Upper lobe of left lung (tissue), 6 donors: ENCODE measurements around the gene TPSB2. TPM values are rescaled to one million over a fixed set of nuclear protein-coding genes. Genes with fewer than 3 reads are reported as not detected.
A peak's percentile ranks its signal among the peaks of the same experiment; 100 is the strongest.

ENCODE experiments used
- ATAC-seq, 2 donors: fragments of 200-7000 bp; cut with Tn5 transposase; one replicate each; pipeline ENCODE4 v1.9.1; 2022; ENCODE audit warnings: mild to moderate bottlenecking in 2 of 2, moderate library complexity in 2 of 2; ENCODE audit not compliant: low FRiP score in 2 of 2
- DNase-seq, 2 donors: peaks; one replicate each; pipeline ENCODE4 v3.0.0-alpha.2; 2019 to 2020
- H3K27ac ChIP-seq, 4 donors: fragments of 200-600 bp; sonication (generic); one replicate each; pipeline ENCODE4 v1.5.1; 2016 to 2019
- H3K27me3 ChIP-seq, 4 donors: fragments of 200-600 bp; sonication (generic); one replicate each; pipeline ENCODE4 v1.5.1; 2017 to 2019
- H3K36me3 ChIP-seq, 4 donors: fragments of 200-600 bp; sonication (generic); one replicate each; pipeline ENCODE4 v1.5.1; 2016 to 2019
- H3K4me1 ChIP-seq, 4 donors: fragments of 200-600 bp; sonication (generic); one replicate each; pipeline ENCODE4 v1.5.1; 2018 to 2019
- H3K4me3 ChIP-seq, 4 donors: fragments of 200-600 bp; sonication (generic); one replicate each; pipeline ENCODE4 v1.5.1; 2017 to 2019; ENCODE audit warnings: mild to moderate bottlenecking in 2 of 4, moderate library complexity in 1 of 4
- H3K9me3 ChIP-seq, 4 donors: fragments of 200-600 bp; sonication (generic); one replicate each; pipeline ENCODE4 v1.5.1; 2018 to 2019
- CTCF ChIP-seq, 6 experiments: fragments of 450-650 bp in 4 of 6; fragments of 200-600 bp in 2 of 6; sonication (generic) in 2 of 6; IDR thresholded peaks; one replicate each; pipeline ENCODE4 v1.5.1; 2016 to 2019; ENCODE audit warnings: antibody characterized with exemption in 6 of 6
- EP300 ChIP-seq, 4 donors: sonication (generic); formaldehyde crosslinking; IDR thresholded peaks; one replicate each; pipeline ENCODE4 v1.5.1; 2017; ENCODE audit warnings: antibody characterized with exemption in 4 of 4, control low read depth in 2 of 4
- POLR2A ChIP-seq, 4 donors: fragments of 450-650 bp; IDR thresholded peaks; one replicate each; pipeline ENCODE4 v1.5.1; 2016 to 2017; ENCODE audit warnings: antibody characterized with exemption in 4 of 4, mild to moderate bottlenecking in 2 of 4
- POLR2AphosphoS5 ChIP-seq, 2 donors: sonication (generic); formaldehyde crosslinking; IDR thresholded peaks; one replicate each; pipeline ENCODE4 v1.5.1; 2017; ENCODE audit warnings: antibody characterized with exemption in 2 of 2
- WGBS, 2 donors: methylation state at CpG; one replicate each; pipeline ENCODE4 v1.1.5; 2017 to 2018; 5-methylcytosine and 5-hydroxymethylcytosine counted together
- total RNA-seq, 6 donors: library from RNA; depleted of rRNA in 4 of 6; stranded (reverse); fragments of >200 nt in 4 of 6; gene quantifications; one replicate each; pipeline versions ENCODE4 v1.1.0 to v1.2.1, GENCODE V29; 2016 to 2021
- donor health status: DM: no; HTN: no; CAD: no; lungs with moderate emphysema.
- donor health status: DM: no; HTN: yes; CAD: no; lungs with severe emphysema.

Gene TPSB2
- total RNA-seq, 6 donors from 2014 or later: 10.5 to 329 (median 70.7) TPM

GRCh38 chr16:1218061-1218929, 11.7 kb downstream of the TPSB2 start:
- no peaks in the 10 kb centered on the region for H3K27me3 ChIP-seq
- no peak overlapping the region for H3K4me3 ChIP-seq
- TF ChIP-seq POLR2AphosphoS5 (IDR thresholded peaks at IDR 0.05): no peak
- no peak for TF ChIP-seq CTCF (IDR thresholded peaks at IDR 0.05)
- TF ChIP-seq POLR2A (IDR thresholded peaks at IDR 0.05): no peak
- no peak for TF ChIP-seq EP300 (IDR thresholded peaks at IDR 0.05)
- H3K27ac ChIP-seq: no peak overlapping the region
- WGBS, 2 donors: 84 to 90% methylated on average over 34 to 49 of the region's 49 CpGs
- no peaks in the 10 kb centered on the region for H3K9me3 ChIP-seq
- H3K36me3 ChIP-seq: no peaks in the 10 kb centered on the region
- DNase-seq (peak in 1 of 2 donors; percentile 83), ATAC-seq (no peak)
- H3K4me1 ChIP-seq: no peaks in the 10 kb centered on the region

DNA sequence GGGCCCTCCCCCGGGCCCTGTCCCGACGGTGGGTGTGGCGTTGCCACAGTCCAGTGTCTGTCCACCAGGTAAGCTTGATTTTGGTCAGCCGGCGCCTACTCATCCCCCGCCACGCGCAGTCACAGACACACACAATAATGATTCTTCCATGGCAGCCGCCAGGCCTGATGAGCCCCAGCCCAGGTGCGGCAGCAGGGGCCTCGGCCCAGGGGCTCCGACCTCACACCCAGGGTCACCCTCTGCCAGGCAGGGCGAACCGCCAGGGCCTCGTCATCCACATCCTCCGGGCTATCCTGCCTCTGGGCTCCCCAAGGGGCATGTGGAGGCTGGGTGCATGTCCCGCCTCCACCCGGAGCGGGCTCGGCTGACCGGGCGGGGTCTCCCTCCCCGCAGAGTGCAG, 12.5 kb downstream of the TPSB2 start:
- no peaks in the 10 kb centered on the region for H3K9me3 ChIP-seq
- H3K36me3 ChIP-seq: no peaks in the 10 kb centered on the region
- H3K4me3 ChIP-seq: no peak overlapping the region
- no peaks in the 10 kb centered on the region for H3K4me1 ChIP-seq
- no peak for ATAC-seq
- WGBS, 2 donors: 90 to 92% methylated on average over 15 to 23 of the region's 24 CpGs
- TF ChIP-seq EP300 (IDR thresholded peaks at IDR 0.05): no peak
- TF ChIP-seq POLR2A (IDR thresholded peaks at IDR 0.05): no peak
- no peak for TF ChIP-seq CTCF (IDR thresholded peaks at IDR 0.05)
- no peak for TF ChIP-seq POLR2AphosphoS5 (IDR thresholded peaks at IDR 0.05)
- peak in 1 of 2 donors; percentile 82 for DNase-seq
- H3K27me3 ChIP-seq: no peaks in the 10 kb centered on the region
- H3K27ac ChIP-seq: no peak overlapping the region

DNA sequence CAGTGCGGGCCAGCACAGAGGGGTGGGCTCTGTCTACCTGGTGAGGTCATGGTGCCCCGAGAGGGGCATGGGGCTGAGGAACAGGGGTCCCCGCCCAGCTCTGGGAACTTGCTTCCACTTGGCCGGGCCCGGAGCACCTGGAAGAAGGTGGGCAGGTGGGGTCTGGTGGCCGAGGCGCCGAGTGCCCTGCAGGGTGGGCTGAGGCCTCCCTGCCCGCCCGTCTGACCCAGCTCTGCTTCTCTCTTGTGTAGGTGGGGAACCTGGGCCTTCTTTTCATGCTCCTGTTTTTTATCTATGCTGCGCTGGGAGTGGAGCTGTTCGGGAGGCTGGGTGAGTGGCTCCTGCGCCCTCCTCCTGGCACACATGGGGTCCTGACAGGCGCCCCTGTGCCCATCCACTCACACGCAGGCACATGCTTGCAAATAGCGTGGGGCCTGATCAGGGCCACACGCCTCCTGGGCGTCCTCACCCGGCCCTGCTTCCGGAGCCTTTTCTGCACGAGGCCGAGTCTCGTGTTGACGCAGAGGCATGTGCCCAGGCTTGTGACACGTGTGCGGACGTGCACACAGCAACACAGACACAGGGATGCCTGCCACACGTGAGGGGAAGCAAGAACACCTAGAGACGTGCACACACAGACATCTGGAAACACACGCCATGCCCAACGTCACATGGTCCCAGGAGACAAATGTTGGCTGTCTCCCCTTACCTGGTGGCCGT, 13.1 kb downstream of the TPSB2 start:
- H3K4me3 ChIP-seq: no peak overlapping the region
- no peak overlapping the region for H3K27ac ChIP-seq
- no peaks in the 10 kb centered on the region for H3K4me1 ChIP-seq
- DNase-seq: peak in 1 of 2 donors; percentile 70
- no peak for ATAC-seq
- no peaks in the 10 kb centered on the region for H3K27me3 ChIP-seq
- no peaks in the 10 kb centered on the region for H3K9me3 ChIP-seq
- 87 to 92% methylated on average over 19 to 31 of the region's 32 CpGs for whole genome bisulfite sequencing, 2 donors
- no peak for TF ChIP-seq POLR2A (IDR thresholded peaks at IDR 0.05)
- no peak for TF ChIP-seq CTCF (IDR thresholded peaks at IDR 0.05)
- TF ChIP-seq POLR2AphosphoS5 (IDR thresholded peaks at IDR 0.05): no peak
- no peak for TF ChIP-seq EP300 (IDR thresholded peaks at IDR 0.05)
- H3K36me3 ChIP-seq: no peaks in the 10 kb centered on the region

DNA sequence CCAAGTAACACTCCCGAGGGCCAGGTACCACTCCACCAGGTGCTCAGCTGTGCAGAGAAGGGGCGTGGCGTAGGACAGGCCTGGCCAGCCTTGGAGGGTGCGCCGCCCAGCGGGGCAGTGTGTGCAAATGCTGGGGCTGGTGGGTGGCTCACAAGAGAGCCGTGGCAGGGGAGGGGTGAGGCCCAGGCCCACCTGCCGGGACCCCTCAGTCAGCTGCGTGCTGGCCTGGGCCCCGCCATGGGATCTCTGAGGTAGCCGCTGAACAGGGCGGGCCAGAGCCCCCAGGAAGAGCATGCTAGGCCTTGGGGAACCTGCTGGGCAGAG, 13.7 kb downstream of the TPSB2 start:
- H3K4me3 ChIP-seq: no peak overlapping the region
- H3K27ac ChIP-seq: no peak overlapping the region
- H3K4me1 ChIP-seq: no peaks in the 10 kb centered on the region
- no peaks in the 10 kb centered on the region for H3K9me3 ChIP-seq
- 81 to 85% methylated on average over 3 to 12 of the region's 12 CpGs for WGBS, 2 donors
- H3K27me3 ChIP-seq: no peaks in the 10 kb centered on the region
- TF ChIP-seq EP300 (IDR thresholded peaks at IDR 0.05) (no peak), POLR2AphosphoS5 (IDR thresholded peaks at IDR 0.05) (no peak), POLR2A (IDR thresholded peaks at IDR 0.05) (no peak), CTCF (IDR thresholded peaks at IDR 0.05) (no peak)
- peak in 1 of 2 donors; percentile 77 for DNase-seq
- H3K36me3 ChIP-seq: no peaks in the 10 kb centered on the region
- ATAC-seq: no peak
